Mesenchymal stem cell (in vitro differentiated cells and primary cell): Measurements from ENCODE around the gene TCP11.
A peak's percentile ranks its signal among the peaks of the same experiment; 100 is the strongest.

Experiments
- DNase-seq: peaks from one replicate; pipeline ENCODE4 v3.0.0-alpha.2; 2013
- H2AFZ ChIP-seq: one replicate; pipeline ENCODE4 v1.6.1; 2013; ENCODE audit warnings: low read depth, mild to moderate bottlenecking, control low read depth, inconsistent platforms, low read length, moderate library complexity
- H2AK5ac ChIP-seq: 2 replicates; pipeline ENCODE4 v1.6.1; 2013; ENCODE audit warnings: low read length, moderate library complexity, mild to moderate bottlenecking, inconsistent platforms; ENCODE audit not compliant: severe bottlenecking
- H2BK120ac ChIP-seq: one replicate; pipeline ENCODE4 v1.6.1; 2013; ENCODE audit warnings: low read depth, mild to moderate bottlenecking, inconsistent platforms, low read length, moderate library complexity
- H2BK12ac ChIP-seq, 2 experiments: one replicate each; pipeline ENCODE4 v1.6.1; 2013; ENCODE audit warnings: inconsistent platforms in 2 of 2, low read length in 2 of 2, mild to moderate bottlenecking in 2 of 2, moderate library complexity in 2 of 2, control low read depth in 1 of 2
- H2BK15ac ChIP-seq: one replicate; pipeline ENCODE4 v1.6.1; 2013; ENCODE audit warnings: mild to moderate bottlenecking, low read depth, inconsistent platforms; ENCODE audit not compliant: poor library complexity, severe bottlenecking
- H2BK5ac ChIP-seq: 2 replicates; pipeline ENCODE4 v1.6.1; 2013; ENCODE audit warnings: low read depth, mild to moderate bottlenecking, low read length, control low read depth, inconsistent platforms; ENCODE audit not compliant: poor library complexity, severe bottlenecking
- H3K14ac ChIP-seq, 2 experiments: one replicate each; pipeline ENCODE4 v1.6.1; 2013; ENCODE audit warnings: inconsistent platforms in 2 of 2, low read length in 2 of 2, control low read depth in 1 of 2, mild to moderate bottlenecking in 1 of 2, moderate library complexity in 1 of 2
- H3K18ac ChIP-seq, 2 experiments: one replicate each; pipeline ENCODE4 v1.6.1; 2013; ENCODE audit warnings: inconsistent platforms in 2 of 2, low read length in 2 of 2, control low read depth in 1 of 2, low read depth in 1 of 2, mild to moderate bottlenecking in 1 of 2
- H3K23ac ChIP-seq, 2 experiments: one replicate each; pipeline ENCODE4 v1.6.1; 2013; ENCODE audit warnings: inconsistent platforms in 2 of 2, low read length in 2 of 2, mild to moderate bottlenecking in 2 of 2, moderate library complexity in 2 of 2, control low read depth in 1 of 2
- H3K27ac ChIP-seq: 2 replicates; pipeline ENCODE4 v1.5.1; 2013; ENCODE audit warnings: mild to moderate bottlenecking, moderate library complexity, low read length, control low read depth, inconsistent platforms; ENCODE audit not compliant: poor library complexity, severe bottlenecking
- H3K27me3 ChIP-seq, 2 experiments: 2 replicates each; pipeline versions ENCODE4 v1.6.1 to v1.7.0; 2013; ENCODE audit warnings: low read length in 2 of 2, mild to moderate bottlenecking in 2 of 2, moderate library complexity in 2 of 2, control low read depth in 1 of 2, inconsistent platforms in 1 of 2; ENCODE audit not compliant: control insufficient read depth in 1 of 2, insufficient read depth in 1 of 2
- H3K36me3 ChIP-seq, 2 experiments: 2 replicates each; pipeline versions ENCODE4 v1.6.1 to v1.7.0; 2013; ENCODE audit warnings: low read length in 2 of 2, control low read depth in 1 of 2, inconsistent platforms in 1 of 2, low read depth in 1 of 2, mild to moderate bottlenecking in 1 of 2; ENCODE audit not compliant: insufficient read depth in 2 of 2, control insufficient read depth in 1 of 2
- H3K4ac ChIP-seq, 2 experiments: one replicate each; pipeline ENCODE4 v1.6.1; 2013; ENCODE audit warnings: inconsistent platforms in 2 of 2, low read length in 2 of 2, mild to moderate bottlenecking in 2 of 2, moderate library complexity in 2 of 2, control low read depth in 1 of 2, low read depth in 1 of 2
- H3K4me1 ChIP-seq: 2 replicates; pipeline ENCODE4 v1.6.1; 2013; ENCODE audit warnings: low read depth, low read length, control low read depth; ENCODE audit not compliant: control insufficient read depth, insufficient read depth
- H3K4me2 ChIP-seq: 2 replicates; pipeline ENCODE4 v1.6.1; 2013; ENCODE audit warnings: low read length, mild to moderate bottlenecking, inconsistent platforms; ENCODE audit not compliant: poor library complexity, severe bottlenecking
- H3K4me3 ChIP-seq, 2 experiments: 2 replicates each; pipeline versions ENCODE4 v1.5.1 to v1.7.0; 2013; ENCODE audit warnings: low read length in 2 of 2, mild to moderate bottlenecking in 2 of 2, control low read depth in 1 of 2, low read depth in 1 of 2; ENCODE audit not compliant: insufficient read depth in 1 of 2
- H3K79me1 ChIP-seq: replicated peaks from 2 replicates; pipeline ENCODE4 v1.6.1; 2013; ENCODE audit warnings: mild to moderate bottlenecking, control low read depth, low read length, inconsistent platforms; ENCODE audit not compliant: poor library complexity, severe bottlenecking
- H3K9ac ChIP-seq: 2 replicates; pipeline ENCODE4 v1.7.0; 2013; ENCODE audit warnings: mild to moderate bottlenecking, low read length, moderate library complexity
- H3K9me3 ChIP-seq: 2 replicates; pipeline ENCODE4 v1.7.0; 2013; ENCODE audit warnings: mild to moderate bottlenecking, low read length; ENCODE audit not compliant: control insufficient read depth
- H4K8ac ChIP-seq: one replicate; pipeline ENCODE4 v1.6.1; 2013; ENCODE audit warnings: inconsistent platforms, mild to moderate bottlenecking, low read length, moderate library complexity
- H4K91ac ChIP-seq: one replicate; pipeline ENCODE4 v1.6.1; 2013; ENCODE audit warnings: mild to moderate bottlenecking, low read length, inconsistent platforms
- WGBS: methylation state at CpG from one replicate; pipeline ENCODE4 v1.1.7; 2013; ENCODE audit warnings: mixed read lengths; 5-methylcytosine and 5-hydroxymethylcytosine counted together

Gene TCP11

DNA sequence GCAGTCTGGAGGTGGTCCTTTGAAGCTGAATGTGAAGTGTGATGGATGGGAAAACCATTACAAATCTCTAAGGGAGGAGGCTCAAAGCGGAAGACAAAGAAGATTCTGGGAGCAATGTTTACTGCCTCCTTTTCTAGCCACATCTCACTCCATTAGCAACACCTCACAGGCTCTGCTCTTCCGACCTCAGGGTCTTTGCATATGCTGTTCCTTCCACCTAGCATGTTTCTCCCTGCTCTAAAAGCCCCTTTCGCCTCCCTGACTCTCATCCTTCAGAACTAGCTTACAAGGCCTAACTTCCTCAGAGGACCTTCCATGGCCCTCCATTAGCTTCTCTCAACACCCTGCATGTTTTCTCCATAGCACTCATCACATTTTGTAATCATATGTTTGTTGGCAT lies 4.6 kb upstream of the TCP11 start:
- WGBS: 91% methylated on average over 3 of the region's 3 CpGs

DNA sequence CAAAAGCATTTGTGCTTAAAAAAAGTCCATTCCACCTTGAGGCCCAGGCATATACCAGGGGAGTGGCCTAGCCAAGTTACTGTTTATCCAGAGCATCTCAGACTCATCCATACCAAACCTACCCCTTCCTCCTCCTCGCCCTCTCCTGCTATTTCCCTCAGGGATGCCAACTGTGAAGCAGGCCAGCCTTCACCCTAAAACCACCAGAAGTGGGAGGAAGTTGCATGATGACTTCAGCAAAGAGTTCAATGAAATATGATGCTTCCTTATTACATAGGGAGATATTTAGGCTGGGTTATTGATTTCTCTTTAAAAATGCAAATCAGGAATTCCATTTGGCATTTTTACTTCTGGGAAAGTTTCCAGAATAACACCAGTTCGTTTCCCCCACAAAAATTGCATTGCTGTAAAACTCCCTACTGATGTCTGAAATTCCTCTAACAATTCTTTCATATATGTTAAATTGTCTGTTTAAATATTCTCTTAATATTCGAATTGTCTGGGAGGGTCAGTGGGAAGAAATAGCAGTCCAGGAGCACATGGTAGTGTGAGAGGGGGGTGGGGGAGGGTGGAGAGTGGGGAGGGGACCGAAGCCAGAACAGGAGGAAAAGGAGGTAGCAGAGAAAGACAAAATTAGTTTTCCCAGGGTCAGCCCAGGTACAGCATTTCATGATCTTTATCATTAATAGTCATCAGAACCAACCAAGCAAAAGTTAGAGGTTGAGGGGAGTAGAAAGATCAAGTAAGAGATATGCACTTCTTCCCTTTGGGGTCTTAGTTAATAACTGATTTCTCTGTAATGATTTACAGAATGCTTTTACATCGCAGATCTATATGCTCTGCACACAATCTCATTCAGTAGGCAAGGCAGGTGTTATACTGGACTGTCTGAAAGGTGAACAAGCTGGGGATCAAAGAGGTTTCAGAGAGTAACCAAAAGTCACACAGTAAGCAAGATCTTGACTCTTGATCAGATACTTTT lies 1.7 kb upstream of the TCP11 start:
- H3K14ac ChIP-seq: no peak overlapping the region
- no peak overlapping the region for H2BK15ac ChIP-seq
- no peaks in the 10 kb centered on the region for H3K79me1 ChIP-seq
- H2BK5ac ChIP-seq: no peak overlapping the region
- no peaks in the 10 kb centered on the region for H3K9me3 ChIP-seq
- no peaks in the 10 kb centered on the region for H3K36me3 ChIP-seq
- H2AFZ ChIP-seq: no peak overlapping the region
- no peak overlapping the region for H3K18ac ChIP-seq
- no peak overlapping the region for H4K8ac ChIP-seq
- H3K4me3 ChIP-seq: no peak overlapping the region
- no peak overlapping the region for H3K4ac ChIP-seq
- H3K9ac ChIP-seq: no peak overlapping the region
- H3K27ac ChIP-seq: no peak overlapping the region
- 98% methylated on average over 2 of the region's 5 CpGs for whole genome bisulfite sequencing
- no peak for DNase-seq
- peaks cover 1% of the 10 kb centered on the region for H3K4me1 ChIP-seq
- H4K91ac ChIP-seq: no peak overlapping the region
- no peak overlapping the region for H2BK120ac ChIP-seq
- H3K4me2 ChIP-seq: no peak overlapping the region
- no peaks in the 10 kb centered on the region for H3K27me3 ChIP-seq
- H2BK12ac ChIP-seq: no peak overlapping the region
- H2AK5ac ChIP-seq: no peak overlapping the region
- no peak overlapping the region for H3K23ac ChIP-seq

More for the DNA sequence above, 4.6 kb upstream of the TCP11 start:
- H3K9me3 ChIP-seq: no peaks in the 10 kb centered on the region
- no peak overlapping the region for H3K4me2 ChIP-seq
- no peak overlapping the region for H4K91ac ChIP-seq
- no peak overlapping the region for H3K4ac ChIP-seq
- H3K4me1 ChIP-seq: peaks cover 8% of the 10 kb centered on the region
- H2BK5ac ChIP-seq: no peak overlapping the region
- no peak overlapping the region for H3K18ac ChIP-seq
- no peaks in the 10 kb centered on the region for H3K79me1 ChIP-seq
- H3K27me3 ChIP-seq: no peaks in the 10 kb centered on the region
- no peak overlapping the region for H3K27ac ChIP-seq
- H2AK5ac ChIP-seq: no peak overlapping the region
- no peak overlapping the region for H3K4me3 ChIP-seq
- H3K23ac ChIP-seq: no peak overlapping the region
- H2BK15ac ChIP-seq: no peak overlapping the region
- no peak overlapping the region for H2BK12ac ChIP-seq
- no peaks in the 10 kb centered on the region for H3K36me3 ChIP-seq
- no peak overlapping the region for H2BK120ac ChIP-seq
- no peak for DNase-seq
- no peak overlapping the region for H4K8ac ChIP-seq
- no peak overlapping the region for H3K14ac ChIP-seq
- no peak overlapping the region for H3K9ac ChIP-seq
- no peak overlapping the region for H2AFZ ChIP-seq

- no peak overlapping the region for H2BK5ac ChIP-seq
- H3K18ac ChIP-seq: no peak overlapping the region
- H3K27me3 ChIP-seq: no peaks in the 10 kb centered on the region
- no peak overlapping the region for H3K4me3 ChIP-seq
- DNase-seq: no peak
- no peak overlapping the region for H2BK12ac ChIP-seq
- WGBS: 71% methylated on average over 13 of the region's 15 CpGs
- no peak overlapping the region for H3K9ac ChIP-seq
- peak overlapping the region; percentile 46 for H4K91ac ChIP-seq
- H3K36me3 ChIP-seq: no peaks in the 10 kb centered on the region
- peaks cover 1% of the 10 kb centered on the region for H3K4me1 ChIP-seq
- no peaks in the 10 kb centered on the region for H3K9me3 ChIP-seq
- no peak overlapping the region for H3K4me2 ChIP-seq
- no peak overlapping the region for H2AK5ac ChIP-seq
- peak overlapping the region; percentile 96 for H2BK15ac ChIP-seq
- H4K8ac ChIP-seq: no peak overlapping the region
- no peaks in the 10 kb centered on the region for H3K79me1 ChIP-seq
- no peak overlapping the region for H2BK120ac ChIP-seq
- no peak overlapping the region for H3K23ac ChIP-seq
- no peak overlapping the region for H2AFZ ChIP-seq
- H3K14ac ChIP-seq: no peak overlapping the region
- H3K4ac ChIP-seq: no peak overlapping the region
- no peak overlapping the region for H3K27ac ChIP-seq
These were observed 516 bp downstream of the TCP11 start for GRCh38 chr6:35140639-35141006.

- H3K23ac ChIP-seq: no peak overlapping the region
- WGBS: 31% methylated on average over 13 of the region's 17 CpGs
- no peak overlapping the region for H2BK15ac ChIP-seq
- no peak overlapping the region for H2BK120ac ChIP-seq
- H3K4me3 ChIP-seq: no peak overlapping the region
- H4K91ac ChIP-seq: no peak overlapping the region
- no peak overlapping the region for H2AFZ ChIP-seq
- no peak overlapping the region for H3K4me2 ChIP-seq
- H3K14ac ChIP-seq: no peak overlapping the region
- no peak overlapping the region for H2AK5ac ChIP-seq
- H4K8ac ChIP-seq: no peak overlapping the region
- H2BK12ac ChIP-seq: no peak overlapping the region
- no peak overlapping the region for H3K18ac ChIP-seq
- H3K27ac ChIP-seq: no peak overlapping the region
- H2BK5ac ChIP-seq: no peak overlapping the region
- H3K9ac ChIP-seq: no peak overlapping the region
- peaks cover 1% of the 10 kb centered on the region for H3K4me1 ChIP-seq
- peak overlapping the region in 1 of 2 experiments; percentile 37 for H3K4ac ChIP-seq
- H3K9me3 ChIP-seq: no peaks in the 10 kb centered on the region
- H3K27me3 ChIP-seq: no peaks in the 10 kb centered on the region
- DNase-seq: peak; percentile 69
- H3K36me3 ChIP-seq: no peaks in the 10 kb centered on the region
- no peaks in the 10 kb centered on the region for H3K79me1 ChIP-seq
These were observed 1.1 kb downstream of the TCP11 start for GRCh38 chr6:35139924-35140638.
